IMR-90 (cell line): ENCODE measurements around the gene SKP1. TPM values are rescaled to one million over a fixed set of nuclear protein-coding genes. Genes with fewer than 3 reads are reported as not detected.
A peak's percentile ranks its signal among the peaks of the same experiment; 100 is the strongest.
"Not testable (repeated sequence)": the region's sequence is repeated elsewhere in the genome, so short reads cannot be mapped to it uniquely, and the experiment has no call there.

ENCODE experiments used
- ATAC-seq: fragments of 200-7000 bp; cut with Tn5 transposase; 2 replicates; pipeline ENCODE4 v1.9.1; 2020; ENCODE audit warnings: low read depth, mild to moderate bottlenecking, moderate library complexity
- BruUV-seq: library from RNA; stranded (reverse); fragments of 400-500 nt; replicated peaks from 2 replicates; lab custom pipeline; 2021; lab: Mats Ljungman, UMichigan
- CTCF ChIA-PET: fragments of 300-600 bp; formaldehyde crosslinking; extraction: SDS; loops from one replicate; lab custom pipeline; 2021; ENCODE audit warnings: antibody characterized with exemption; lab: Yijun Ruan, JAX
- POLR2A ChIA-PET: fragments of 300-600 bp; sonication (Branson Sonifier 250); formaldehyde crosslinking; loops from one replicate; lab custom pipeline; 2022; ENCODE audit warnings: antibody characterized with exemption; ENCODE audit not compliant: unreplicated experiment; lab: Charles Lee
- DNase-seq: peaks from one replicate; pipeline ENCODE4 v3.0.0; 2013
- H2AFZ ChIP-seq: replicated peaks from 2 replicates; pipeline ENCODE3; 2013; ENCODE audit warnings: low read length, mild to moderate bottlenecking; ENCODE audit not compliant: poor library complexity
- H2AK5ac ChIP-seq: 2 replicates; pipeline ENCODE4 v1.6.1; 2013; ENCODE audit warnings: low read depth, low read length, inconsistent platforms
- H2AK9ac ChIP-seq: replicated peaks from 2 replicates; pipeline ENCODE3; 2013; ENCODE audit warnings: mild to moderate bottlenecking, low read depth, low read length, moderate library complexity; ENCODE audit not compliant: poor library complexity
- H2BK120ac ChIP-seq: 2 replicates; pipeline ENCODE4 v1.6.1; 2013; ENCODE audit warnings: low read depth, low read length, inconsistent platforms
- H2BK15ac ChIP-seq: 3 replicates; pipeline ENCODE4 v1.6.1; 2013; ENCODE audit warnings: low read depth, low read length, inconsistent platforms
- H2BK20ac ChIP-seq: 2 replicates; pipeline ENCODE4 v1.6.1; 2013; ENCODE audit warnings: low read depth, mild to moderate bottlenecking, inconsistent platforms, low read length, moderate library complexity
- H2BK5ac ChIP-seq: 2 replicates; pipeline ENCODE4 v1.6.1; 2013; ENCODE audit warnings: mild to moderate bottlenecking, low read depth, low read length, inconsistent platforms; ENCODE audit not compliant: poor library complexity, severe bottlenecking
- H3K14ac ChIP-seq: replicated peaks from 2 replicates; pipeline ENCODE4 v1.6.1; 2013; ENCODE audit warnings: low read depth, low read length, inconsistent platforms
- H3K18ac ChIP-seq: 2 replicates; pipeline ENCODE4 v1.6.1; 2013; ENCODE audit warnings: low read depth, low read length, control low read depth
- H3K23ac ChIP-seq: 2 replicates; pipeline ENCODE4 v1.6.1; 2013; ENCODE audit warnings: low read depth, low read length, inconsistent platforms
- H3K27ac ChIP-seq: 2 replicates; pipeline ENCODE4 v1.5.1; 2013; ENCODE audit warnings: mild to moderate bottlenecking, control low read depth, low read length; ENCODE audit not compliant: insufficient read depth
- H3K27me3 ChIP-seq: 2 replicates; pipeline ENCODE4 v1.6.1; 2013; ENCODE audit warnings: low read length; ENCODE audit not compliant: control insufficient read depth, insufficient read depth
- H3K36me3 ChIP-seq: 2 replicates; pipeline ENCODE4 v1.6.1; 2013; ENCODE audit warnings: low read length, mixed read lengths; ENCODE audit not compliant: control insufficient read depth, insufficient read depth
- H3K4ac ChIP-seq: 2 replicates; pipeline ENCODE4 v1.6.1; 2013; ENCODE audit warnings: low read depth, low read length, inconsistent platforms
- H3K4me1 ChIP-seq: 2 replicates; pipeline ENCODE4 v1.6.1; 2013; ENCODE audit warnings: low read length, mixed read lengths; ENCODE audit not compliant: control insufficient read depth, insufficient read depth
- H3K4me2 ChIP-seq: 2 replicates; pipeline ENCODE4 v1.6.1; 2013; ENCODE audit warnings: low read depth, mild to moderate bottlenecking, control low read depth, low read length, moderate library complexity
- H3K4me3 ChIP-seq: 2 replicates; pipeline ENCODE4 v1.5.1; 2013; ENCODE audit warnings: low read depth, mild to moderate bottlenecking, control low read depth, low read length, moderate library complexity; ENCODE audit not compliant: insufficient read depth
- H3K56ac ChIP-seq: 2 replicates; pipeline ENCODE4 v1.6.1; 2013; ENCODE audit warnings: low read length, inconsistent platforms; ENCODE audit not compliant: insufficient read depth; ENCODE audit errors: extremely low read depth
- H3K79me1 ChIP-seq, 2 experiments: 2 replicates each; pipeline ENCODE4 v1.6.1; 2013; ENCODE audit warnings: low read length in 2 of 2, inconsistent platforms in 1 of 2, low read depth in 1 of 2
- H3K9ac ChIP-seq: 2 replicates; pipeline ENCODE4 v1.6.1; 2013; ENCODE audit warnings: low read depth, low read length, control low read depth
- H3K9me1 ChIP-seq: 2 replicates; pipeline ENCODE4 v1.6.1; 2013; ENCODE audit warnings: low read length, inconsistent platforms; ENCODE audit not compliant: insufficient read depth
- H3K9me3 ChIP-seq: 2 replicates; pipeline ENCODE4 v1.6.1; 2013; ENCODE audit warnings: low read length; ENCODE audit not compliant: control insufficient read depth, insufficient read depth
- H4K20me1 ChIP-seq: 2 replicates; pipeline ENCODE4 v1.6.1; 2013; ENCODE audit warnings: low read length, inconsistent platforms; ENCODE audit not compliant: insufficient read depth
- H4K5ac ChIP-seq: 2 replicates; pipeline ENCODE4 v1.6.1; 2013; ENCODE audit warnings: mild to moderate bottlenecking, low read depth, low read length, control low read depth
- H4K8ac ChIP-seq, 2 experiments: 2 replicates each; pipeline ENCODE4 v1.6.1; 2013; ENCODE audit warnings: low read depth in 2 of 2, low read length in 2 of 2, control low read depth in 1 of 2, inconsistent platforms in 1 of 2
- H4K91ac ChIP-seq: 2 replicates; pipeline ENCODE4 v1.6.1; 2013; ENCODE audit warnings: low read depth, low read length, inconsistent platforms; ENCODE audit not compliant: insufficient read depth
- CEBPB ChIP-seq: IDR thresholded peaks from 2 replicates; pipeline ENCODE4 v1.6.1; 2012; ENCODE audit warnings: low read depth, low read length, improper control_type of control experiment
- CHD1 ChIP-seq: IDR thresholded peaks from 2 replicates; pipeline ENCODE4 v1.6.1; 2012; ENCODE audit warnings: low read depth, low read length, improper control_type of control experiment
- MXI1 ChIP-seq: IDR thresholded peaks from 2 replicates; pipeline ENCODE4 v1.6.1; 2012; ENCODE audit warnings: low read depth, mild to moderate bottlenecking, low read length, moderate library complexity, borderline replicate concordance
- RFX5 ChIP-seq: IDR thresholded peaks from 2 replicates; pipeline ENCODE4 v1.8.0; 2012; ENCODE audit warnings: low read depth, mild to moderate bottlenecking, low read length, moderate library complexity
- WGBS, 2 experiments: methylation state at CpG; one replicate each; pipeline versions ENCODE4 v1.1.5 to v1.1.7; 2013; ENCODE audit warnings: missing lambda C conversion rate in 2 of 2; ENCODE audit not compliant: insufficient read length in 1 of 2; ENCODE audit errors: extremely low coverage in 2 of 2; 5-methylcytosine and 5-hydroxymethylcytosine counted together
- dilution Hi-C: fragments of 300-500 bp; cut with HindIII; formaldehyde crosslinking; loops from one replicate; pipeline ENCODE4 v1.14.3; 2018; ENCODE audit warnings: low sequenced_read_pairs; ENCODE audit not compliant: unreplicated experiment
- in situ Hi-C: fragments of 300-500 bp; cut with MboI; formaldehyde crosslinking; loops from 3 replicates; pipeline ENCODE4 v1.14.3; 2019; ENCODE audit warnings: low sequenced_read_pairs, inconsistent platforms, mixed read lengths
- intact Hi-C: fragments of 100-400 bp; cut with micrococcal nuclease; formaldehyde crosslinking; loops from 2 replicates; pipeline ENCODE4 v1.10.0; 2022
- polyA plus RNA-seq, 3 experiments: library from polyadenylated mRNA; depleted of rRNA; stranded (reverse); fragments of >200 nt; gene quantifications; 2 replicates each; pipeline ENCODE4 v1.2.3, GENCODE V29; 2012; ENCODE audit warnings: low replicate concordance in 1 of 3
- total RNA-seq: library from RNA; depleted of rRNA; stranded (reverse); fragments of >200 nt; gene quantifications from 2 replicates; pipeline ENCODE4 v1.2.3, GENCODE V29; 2012

The SKP1 gene
- total and polyA plus RNA-seq, 2 of the 4 experiments (the other 2 are of a cell fraction) = 206 to 618 TPM

GRCh38 chr5:134223406-134224248, 46.9 kb upstream of the SKP1 start:
- Histone ChIP-seq H3K4ac (no peak overlapping the region), H3K4me1 (peaks cover 6% of the 10 kb centered on the region), H4K5ac (no peak overlapping the region), H3K36me3 (peaks cover 2% of the 10 kb centered on the region; the same call in 1 of the 2 replicates), H2BK5ac (peak overlapping the region; percentile 53), H3K23ac (peak overlapping the region; percentile 8; the same call in 1 of the 2 replicates), H3K27ac (no peak overlapping the region), H4K8ac (no peak overlapping the region), H3K18ac (no peak overlapping the region), H2BK20ac (no peak overlapping the region), H3K27me3 (no peaks in the 10 kb centered on the region), H2AK5ac (no peak overlapping the region), H3K4me3 (peak overlapping the region; percentile 68), H4K20me1 (peaks cover 72% of the 10 kb centered on the region), H2AFZ (no peak overlapping the region), H2BK120ac (no peak overlapping the region), H3K4me2 (peak overlapping the region; percentile 70), H2AK9ac (no peak overlapping the region), H3K56ac (no peak overlapping the region), H3K14ac (0 out of 2 replicates have a peak overlapping the region, but pooled peaks have one; percentile 18), H4K91ac (no peak overlapping the region), H3K9me3 (no peaks in the 10 kb centered on the region), H3K79me1 (peaks cover 11 to 31% of the 10 kb centered on the region in 2 experiments; a peak in 3 of 4 replicates), H3K9ac (peak overlapping the region; percentile 97; the same call in 1 of the 2 replicates), H3K9me1 (peaks cover 7% of the 10 kb centered on the region), H2BK15ac (no peak overlapping the region)
- WGBS, 2 experiments = 35% methylated on average over 5 of the region's 9 CpGs; no CpG with 5 or more reads in 1 of the 2 experiments
- in situ Hi-C loops = no loop called here
- ChIA-PET CTCF (interaction anchor here (1.3 kb wide), 1 partner anchor 66 kb away, joined by 5 read pairs; no protein-coding TSS in a partner anchor), POLR2A (no interaction called here)
- intact Hi-C loops = loop anchor here (2.0 kb wide), 2 partner anchors 47 to 65 kb away; partner anchors contain the start of gene SKP1
- ATAC-seq = no peak
- TF ChIP-seq RFX5 (no peak), CEBPB (peak; percentile 74), CHD1 (no peak), MXI1 (0 out of 2 replicates have a peak, but pooled peaks have one; percentile 15)
- DNase-seq = peak; percentile 52
- no TSS peak for BruUV-seq
- dilution Hi-C loops = no loop called here

- H2BK15ac ChIP-seq, H4K91ac ChIP-seq, H3K27ac ChIP-seq, H3K18ac ChIP-seq, H3K27me3 ChIP-seq, H3K9me3 ChIP-seq, H2BK5ac ChIP-seq, H3K9ac ChIP-seq, H3K9me1 ChIP-seq, H2BK120ac ChIP-seq, H3K56ac ChIP-seq, in situ Hi-C loops, H2AK5ac ChIP-seq, H2AK9ac ChIP-seq, dilution Hi-C loops, CTCF ChIA-PET, BruUV-seq, H3K4me1 ChIP-seq, H4K5ac ChIP-seq, H2AFZ ChIP-seq, H3K23ac ChIP-seq, H2BK20ac ChIP-seq, H3K4me2 ChIP-seq, H3K14ac ChIP-seq, H3K4ac ChIP-seq, ATAC-seq, H3K36me3 ChIP-seq, H3K4me3 ChIP-seq, H4K8ac ChIP-seq, DNase-seq: not testable (repeated sequence)
- intact Hi-C loops = loop anchor here (1.0 kb wide), 1 partner anchor 7 kb away; no protein-coding TSS in a partner anchor
- no CpG with 5 or more reads among the region's 5 CpGs for WGBS, 2 experiments
- Histone ChIP-seq H3K79me1 (peaks cover 4 to 28% of the 10 kb centered on the region in 2 experiments; a peak in 3 of 4 replicates), H4K20me1 (peaks cover 90% of the 10 kb centered on the region)
- POLR2A ChIA-PET = interaction anchor here (0.6 kb wide), 1 partner anchor 21 kb away, joined by 5 read pairs; no protein-coding TSS in a partner anchor
These were observed 44.9 kb upstream of the SKP1 start for GRCh38 chr5:134221690-134222089.
